ENCODE data around the gene AOPEP.

Gene AOPEP

GRCh38 chr9:94821098-94821887 lies 94.8 kb downstream of the AOPEP start:
- FAIRE-seq (no peak), DNase-seq (ENCODE audit: insufficient read length, low spot score) (no peak)
- no peak for TF ChIP-seq CTCF (IDR thresholded peaks at IDR 0.05; ENCODE audit: insufficient read depth, missing control alignments)

DNA sequence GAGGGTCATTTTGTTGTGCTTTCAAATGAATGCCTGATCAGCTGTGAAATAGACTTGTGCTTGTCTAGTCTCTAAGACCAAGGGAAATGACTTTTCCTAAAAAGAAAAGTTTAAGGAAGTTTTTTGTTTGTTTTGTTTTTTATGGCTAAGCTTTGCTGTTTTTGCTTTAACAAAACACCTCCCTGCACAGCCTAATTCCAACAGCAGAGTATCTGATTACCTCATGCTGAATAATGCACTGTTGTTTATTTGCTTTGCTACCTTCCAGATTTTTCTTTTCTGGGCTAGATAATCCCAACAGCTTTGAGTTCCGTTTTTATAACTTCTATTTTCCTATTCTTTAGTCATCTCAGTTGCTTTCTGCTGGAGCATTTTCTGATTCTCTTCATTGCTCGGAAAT lies 95.8 kb downstream of the AOPEP start:
- no peak for DNase-seq (ENCODE audit: insufficient read length, low spot score)
- FAIRE-seq = no peak
- TF ChIP-seq CTCF (IDR thresholded peaks at IDR 0.05; ENCODE audit: insufficient read depth, missing control alignments) = no peak

- FAIRE-seq = no peak
- no peak for DNase-seq (ENCODE audit: insufficient read length, low spot score)
- TF ChIP-seq CTCF (IDR thresholded peaks at IDR 0.05; ENCODE audit: insufficient read depth, missing control alignments) = no peak
These were observed 97.2 kb downstream of the AOPEP start for GRCh38 chr9:94823710-94824109.

- no peak for TF ChIP-seq CTCF (IDR thresholded peaks at IDR 0.05; ENCODE audit: insufficient read depth, missing control alignments)
- DNase-seq (ENCODE audit: insufficient read length, low spot score) = no peak
- FAIRE-seq = no peak
These were observed 97.9 kb downstream of the AOPEP start for GRCh38 chr9:94824411-94824810.

DNA sequence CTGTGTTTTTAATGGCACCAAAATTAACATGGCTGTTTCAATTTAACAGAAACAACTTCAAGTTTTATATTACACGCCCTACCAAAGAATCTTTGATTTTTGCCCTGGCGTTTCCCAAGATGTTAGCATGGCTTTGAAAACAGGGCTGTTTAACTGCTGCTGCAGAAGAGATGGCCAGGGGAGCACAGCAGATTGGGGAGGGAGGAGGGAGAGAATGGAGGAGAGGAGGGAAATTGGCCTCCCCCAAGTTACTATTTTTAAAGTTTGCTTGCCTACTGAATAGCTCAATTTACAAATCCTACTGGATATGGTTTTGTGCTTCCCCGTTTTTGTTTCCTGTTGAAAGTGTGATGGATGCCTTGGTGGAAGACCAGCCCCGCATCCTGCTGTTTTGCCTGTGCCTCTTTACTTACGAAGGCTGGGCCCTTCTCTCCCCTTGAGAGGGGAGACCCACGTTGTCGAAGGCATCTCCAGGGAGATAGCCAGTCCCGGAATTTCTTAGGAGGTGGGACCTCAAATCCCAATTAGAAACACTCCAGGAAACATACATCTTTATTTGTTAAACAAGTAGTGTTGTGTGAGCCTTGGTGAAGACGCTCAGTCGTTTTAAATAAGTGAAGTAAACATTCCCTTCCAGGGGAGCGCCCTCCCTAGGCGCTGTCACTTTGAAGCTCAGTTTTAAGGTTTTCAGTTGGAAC lies 98.6 kb downstream of the AOPEP start:
- DNase-seq (ENCODE audit: insufficient read length, low spot score) (no peak), FAIRE-seq (no peak)
- no peak for TF ChIP-seq CTCF (IDR thresholded peaks at IDR 0.05; ENCODE audit: insufficient read depth, missing control alignments)

GRCh38 chr9:94825611-94825958 lies 99.1 kb downstream of the AOPEP start:
- DNase-seq (ENCODE audit: insufficient read length, low spot score) (no peak), FAIRE-seq (no peak)
- no peak for TF ChIP-seq CTCF (IDR thresholded peaks at IDR 0.05; ENCODE audit: insufficient read depth, missing control alignments)

DNA sequence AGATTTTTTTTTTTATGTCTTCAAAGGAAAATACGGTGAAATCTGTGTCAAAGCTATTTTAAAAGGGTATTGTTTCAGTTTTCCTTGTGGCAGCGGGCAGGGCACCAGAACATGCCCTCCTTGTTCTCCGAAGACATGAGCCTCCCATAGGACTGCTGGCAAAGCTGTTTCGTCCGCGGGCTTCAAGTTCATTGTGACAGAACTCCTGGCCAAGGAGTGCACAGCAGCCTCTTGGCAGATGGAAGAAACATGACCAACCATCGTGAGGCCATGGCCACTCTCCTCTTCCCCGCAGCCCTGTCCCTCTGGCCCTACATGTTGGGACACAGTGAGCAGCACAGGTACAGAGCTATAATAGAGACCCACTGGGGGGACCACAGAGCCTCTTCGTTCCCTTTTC lies 99.5 kb downstream of the AOPEP start:
- TF ChIP-seq CTCF (IDR thresholded peaks at IDR 0.05; ENCODE audit: insufficient read depth, missing control alignments) = no peak
- no peak for FAIRE-seq
- no peak for DNase-seq (ENCODE audit: insufficient read length, low spot score)

Data from D721Med (cell line).